OCI-LY1 (cell line): ENCODE measurements around the gene SLCO1A2.

Experiments
- H2AFZ ChIP-seq: fragments of 200-600 bp; sonication (generic), shearing (Covaris generic); 2 replicates; pipeline ENCODE4 v1.6.0; 2014; ENCODE audit warnings: antibody characterized with exemption, mild to moderate bottlenecking, low read length
- H3F3A ChIP-seq: fragments of 200-600 bp; sonication (generic), shearing (Covaris generic); 2 replicates; pipeline ENCODE4 v1.6.0; 2014; ENCODE audit warnings: mild to moderate bottlenecking, antibody characterized with exemption, low read length, moderate library complexity; ENCODE audit not compliant: insufficient read depth
- H3K27ac ChIP-seq: fragments of 200-600 bp; sonication (generic); 2 replicates; pipeline ENCODE4 v1.5.1; 2014; ENCODE audit warnings: low read length, mixed run types, mild to moderate bottlenecking, low read depth; ENCODE audit not compliant: poor library complexity, severe bottlenecking
- H3K27me3 ChIP-seq: fragments of 200-600 bp; sonication (generic); 2 replicates; pipeline ENCODE4 v1.6.0; 2014; ENCODE audit warnings: antibody characterized with exemption, mild to moderate bottlenecking, low read length, moderate library complexity; ENCODE audit not compliant: insufficient read depth
- H3K36me3 ChIP-seq: fragments of 200-600 bp; sonication (generic); 2 replicates; pipeline ENCODE4 v1.6.1; 2014; ENCODE audit warnings: mild to moderate bottlenecking, antibody characterized with exemption, low read length, moderate library complexity, mixed read lengths; ENCODE audit not compliant: insufficient read depth
- H3K4me1 ChIP-seq: fragments of 200-600 bp; sonication (generic); 2 replicates; pipeline ENCODE4 v1.5.1; 2014; ENCODE audit warnings: mild to moderate bottlenecking, low read length, moderate library complexity; ENCODE audit not compliant: insufficient read depth, severe bottlenecking
- H3K4me2 ChIP-seq: fragments of 200-600 bp; sonication (generic), shearing (Covaris generic); 2 replicates; pipeline ENCODE4 v1.6.1; 2014; ENCODE audit warnings: low read length
- H3K4me3 ChIP-seq: fragments of 200-600 bp; sonication (generic); 2 replicates; pipeline ENCODE4 v1.5.1; 2014; ENCODE audit warnings: low read length, low read depth, mild to moderate bottlenecking, mixed read lengths; ENCODE audit not compliant: poor library complexity, severe bottlenecking
- H3K79me2 ChIP-seq: fragments of 200-600 bp; shearing (Covaris generic); 2 replicates; pipeline ENCODE4 v1.6.1; 2016; ENCODE audit warnings: mixed run types, low read length, mixed read lengths; ENCODE audit not compliant: insufficient read depth
- H3K9ac ChIP-seq: fragments of 200-600 bp; sonication (generic), shearing (Covaris generic); 2 replicates; pipeline ENCODE4 v1.6.1; 2014; ENCODE audit warnings: mild to moderate bottlenecking, low read length, mixed read lengths
- H3K9me2 ChIP-seq: fragments of 200-600 bp; sonication (generic), shearing (Covaris generic); 2 replicates; pipeline ENCODE4 v1.6.1; 2014; ENCODE audit warnings: low read depth, mild to moderate bottlenecking, low read length, mixed read lengths
- H3K9me3 ChIP-seq: fragments of 200-600 bp; shearing (Covaris generic); 2 replicates; pipeline ENCODE4 v1.6.1; 2014; ENCODE audit warnings: low read length, mixed read lengths
- H4K20me1 ChIP-seq: fragments of 200-600 bp; sonication (generic), shearing (Covaris generic); 2 replicates; pipeline ENCODE4 v1.6.0; 2016; ENCODE audit warnings: mild to moderate bottlenecking, low read length; ENCODE audit not compliant: insufficient read depth
- EZH2 ChIP-seq: fragments of 200-600 bp; sonication (generic), shearing (Covaris generic); IDR thresholded peaks from 2 replicates; pipeline ENCODE4 v1.8.0; 2017; ENCODE audit warnings: borderline replicate concordance, mixed run types, mild to moderate bottlenecking, antibody characterized with exemption, low read length, moderate library complexity, mixed read lengths
- TF ChIP-seq, protein P1 (sequence below): fragments of 200-600 bp; sonication (generic), shearing (Covaris generic); IDR thresholded peaks from 2 replicates; pipeline ENCODE4 v1.5.1; 2017; ENCODE audit warnings: mild to moderate bottlenecking, antibody characterized with exemption, low read length, moderate library complexity, mixed read lengths

The SLCO1A2 gene

GRCh38 chr12:21294176-21294575, 40.5 kb downstream of the SLCO1A2 start:
- Histone ChIP-seq H3K79me2 (no peaks in the 10 kb centered on the region), H3K9ac (no peak overlapping the region), H3K36me3 (no peaks in the 10 kb centered on the region), H3K4me2 (no peak overlapping the region), H3K27me3 (no peaks in the 10 kb centered on the region), H3K9me3 (no peaks in the 10 kb centered on the region), H3K4me3 (no peak overlapping the region), H3K9me2 (no peaks in the 10 kb centered on the region), H2AFZ (no peak overlapping the region), H3K27ac (no peak overlapping the region), H4K20me1 (no peaks in the 10 kb centered on the region), H3F3A (no peaks in the 10 kb centered on the region), H3K4me1 (no peaks in the 10 kb centered on the region)
- TF ChIP-seq, protein P1, sequence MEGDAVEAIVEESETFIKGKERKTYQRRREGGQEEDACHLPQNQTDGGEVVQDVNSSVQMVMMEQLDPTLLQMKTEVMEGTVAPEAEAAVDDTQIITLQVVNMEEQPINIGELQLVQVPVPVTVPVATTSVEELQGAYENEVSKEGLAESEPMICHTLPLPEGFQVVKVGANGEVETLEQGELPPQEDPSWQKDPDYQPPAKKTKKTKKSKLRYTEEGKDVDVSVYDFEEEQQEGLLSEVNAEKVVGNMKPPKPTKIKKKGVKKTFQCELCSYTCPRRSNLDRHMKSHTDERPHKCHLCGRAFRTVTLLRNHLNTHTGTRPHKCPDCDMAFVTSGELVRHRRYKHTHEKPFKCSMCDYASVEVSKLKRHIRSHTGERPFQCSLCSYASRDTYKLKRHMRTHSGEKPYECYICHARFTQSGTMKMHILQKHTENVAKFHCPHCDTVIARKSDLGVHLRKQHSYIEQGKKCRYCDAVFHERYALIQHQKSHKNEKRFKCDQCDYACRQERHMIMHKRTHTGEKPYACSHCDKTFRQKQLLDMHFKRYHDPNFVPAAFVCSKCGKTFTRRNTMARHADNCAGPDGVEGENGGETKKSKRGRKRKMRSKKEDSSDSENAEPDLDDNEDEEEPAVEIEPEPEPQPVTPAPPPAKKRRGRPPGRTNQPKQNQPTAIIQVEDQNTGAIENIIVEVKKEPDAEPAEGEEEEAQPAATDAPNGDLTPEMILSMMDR = no peak
- no peak for TF ChIP-seq EZH2

GRCh38 chr12:21292111-21292510, 42.6 kb downstream of the SLCO1A2 start:
- H3K27me3 ChIP-seq = no peaks in the 10 kb centered on the region
- TF ChIP-seq, protein P1 = no peak
- H3K9ac ChIP-seq = no peak overlapping the region
- H3K27ac ChIP-seq = no peak overlapping the region
- H2AFZ ChIP-seq = no peak overlapping the region
- H4K20me1 ChIP-seq = no peaks in the 10 kb centered on the region
- H3K4me2 ChIP-seq = no peak overlapping the region
- no peaks in the 10 kb centered on the region for H3K9me2 ChIP-seq
- H3K79me2 ChIP-seq = no peaks in the 10 kb centered on the region
- H3K4me1 ChIP-seq = no peaks in the 10 kb centered on the region
- H3K36me3 ChIP-seq = no peaks in the 10 kb centered on the region
- no peaks in the 10 kb centered on the region for H3K9me3 ChIP-seq
- no peaks in the 10 kb centered on the region for H3F3A ChIP-seq
- H3K4me3 ChIP-seq = no peak overlapping the region

- Histone ChIP-seq H3K27me3 (no peaks in the 10 kb centered on the region), H3K9me3 (no peaks in the 10 kb centered on the region), H3K27ac (no peak overlapping the region), H3F3A (no peaks in the 10 kb centered on the region), H3K4me3 (no peak overlapping the region), H3K9me2 (no peaks in the 10 kb centered on the region), H3K79me2 (no peaks in the 10 kb centered on the region), H3K4me1 (no peaks in the 10 kb centered on the region), H3K9ac (no peak overlapping the region), H3K36me3 (no peaks in the 10 kb centered on the region), H3K4me2 (no peak overlapping the region), H4K20me1 (no peaks in the 10 kb centered on the region), H2AFZ (no peak overlapping the region)
- TF ChIP-seq EZH2 = no peak
- TF ChIP-seq, protein P1 = no peak
Measured at GRCh38 chr12:21289698-21290097, 45.0 kb downstream of the SLCO1A2 start.
